Measurements from ENCODE around the gene ATR. TPM values are rescaled to one million over a fixed set of nuclear protein-coding genes. Genes with fewer than 3 reads are reported as not detected.
A peak's percentile ranks its signal among the peaks of the same experiment; 100 is the strongest.

Gene ATR
- total RNA-seq: 10 to 100 TPM; 21.1 to 30.0 TPM
- polyA plus RNA-seq: 1 to 10 TPM; 3.1 to 8.5 TPM
- long read RNA-seq, donor 1, partial matches to known transcripts: 13 of 18 reads
- long read RNA-seq, donor 1, other reads (novel, unspliced or antisense): 5 of 18 reads
- long read RNA-seq, donor 2, partial matches to known transcripts: 6 of 10 reads
- long read RNA-seq, donor 2, other reads (novel, unspliced or antisense): 4 of 10 reads

GRCh38 chr3:142578329-142579223 is at the start of gene ATR:
TSS of gene ATR (minus strand) at chr3:142578733. CDS start at chr3:142578704, 29 bp downstream.
- H3K36me3 ChIP-seq (ENCODE audit: control insufficient read depth in 1 of 2, insufficient read depth in 2 of 2, low read length in 1 of 2): no peaks in the 10 kb centered on the region
- WGBS, 2 donors: 0 to 1% methylated on average over 64 to 65 of the region's 65 CpGs
- H3K4me3 ChIP-seq (ENCODE audit: low read length in 2 of 2): peak within 1 kb of the TSS; percentile 67 to 94
- H3K27me3 ChIP-seq (ENCODE audit: control insufficient read depth in 1 of 2, insufficient read depth in 2 of 2, low read length in 1 of 2): no peaks in the 10 kb centered on the region
- DNase-seq (peak; percentile 99), ATAC-seq (ENCODE audit: low FRiP score) (peak; percentile 100)
- H3K4me1 ChIP-seq (ENCODE audit: control insufficient read depth in 1 of 2, insufficient read depth in 2 of 2, low read length in 2 of 2): peaks cover 0 to 5% of the 10 kb centered on the region in 2 donors
- intact Hi-C loops (cut with DNase I): loop anchor here (5.0 to 10.0 kb wide), 5 partner anchors 131 to 424 kb away; partner anchors contain the start of genes TRPC1 (in 1 of the 2), U2SURP (in 1 of the 2) and XRN1 (in 1 of the 2)
- no peaks in the 10 kb centered on the region for H3K9me3 ChIP-seq (ENCODE audit: control insufficient read depth, low read length)
- peak within 1 kb of the TSS; percentile 91 to 93 for H3K27ac ChIP-seq (ENCODE audit: low read depth in 1 of 2, low read length in 2 of 2)

- no peak for DNase-seq
- intact Hi-C loops (cut with DNase I): no loop called here
Observed at GRCh38 chr3:142626971-142627370, 48.4 kb upstream of the ATR start.

GRCh38 chr3:142625153-142625440 is 46.6 kb upstream of the ATR start:
- DNase-seq (no peak), ATAC-seq (ENCODE audit: low FRiP score) (no peak)
- intact Hi-C loops (cut with DNase I): no loop called here
- H3K9me3 ChIP-seq (ENCODE audit: control insufficient read depth, low read length): no peaks in the 10 kb centered on the region
- H3K4me1 ChIP-seq (ENCODE audit: control insufficient read depth in 1 of 2, insufficient read depth in 2 of 2, low read length in 2 of 2): peaks cover 0 to 1% of the 10 kb centered on the region in 2 donors
- no peaks in the 10 kb centered on the region for H3K36me3 ChIP-seq (ENCODE audit: control insufficient read depth in 1 of 2, insufficient read depth in 2 of 2, low read length in 1 of 2)
- WGBS, 2 donors: 83 to 88% methylated on average over 2 of the region's 2 CpGs
- H3K27ac ChIP-seq (ENCODE audit: low read depth in 1 of 2, low read length in 2 of 2): no peak overlapping the region
- H3K27me3 ChIP-seq (ENCODE audit: control insufficient read depth in 1 of 2, insufficient read depth in 2 of 2, low read length in 1 of 2): no peaks in the 10 kb centered on the region
- H3K4me3 ChIP-seq (ENCODE audit: low read length in 2 of 2): no peak overlapping the region

More at GRCh38 chr3:142626971-142627370, 48.4 kb upstream of the ATR start:
- H3K27me3 ChIP-seq (ENCODE audit: control insufficient read depth in 1 of 2, insufficient read depth in 2 of 2, low read length in 1 of 2): no peaks in the 10 kb centered on the region
- no peaks in the 10 kb centered on the region for H3K9me3 ChIP-seq (ENCODE audit: control insufficient read depth, low read length)
- H3K36me3 ChIP-seq (ENCODE audit: control insufficient read depth in 1 of 2, insufficient read depth in 2 of 2, low read length in 1 of 2): no peaks in the 10 kb centered on the region
- H3K4me3 ChIP-seq (ENCODE audit: low read length in 2 of 2): no peak overlapping the region
- H3K27ac ChIP-seq (ENCODE audit: low read depth in 1 of 2, low read length in 2 of 2): no peak overlapping the region
- no peak for ATAC-seq (ENCODE audit: low FRiP score)
- H3K4me1 ChIP-seq (ENCODE audit: control insufficient read depth in 1 of 2, insufficient read depth in 2 of 2, low read length in 2 of 2): peaks cover 0 to 1% of the 10 kb centered on the region in 2 donors

- WGBS, 2 donors: 87% methylated on average over 2 of the region's 2 CpGs
- no peak overlapping the region for H3K27ac ChIP-seq (ENCODE audit: low read depth in 1 of 2, low read length in 2 of 2)
- no peaks in the 10 kb centered on the region for H3K36me3 ChIP-seq (ENCODE audit: control insufficient read depth in 1 of 2, insufficient read depth in 2 of 2, low read length in 1 of 2)
- no peak for ATAC-seq (ENCODE audit: low FRiP score)
- no peaks in the 10 kb centered on the region for H3K27me3 ChIP-seq (ENCODE audit: control insufficient read depth in 1 of 2, insufficient read depth in 2 of 2, low read length in 1 of 2)
- intact Hi-C loops (cut with DNase I): no loop called here
- peaks cover 0 to 1% of the 10 kb centered on the region in 2 donors for H3K4me1 ChIP-seq (ENCODE audit: control insufficient read depth in 1 of 2, insufficient read depth in 2 of 2, low read length in 2 of 2)
- no peak for DNase-seq
- no peaks in the 10 kb centered on the region for H3K9me3 ChIP-seq (ENCODE audit: control insufficient read depth, low read length)
- H3K4me3 ChIP-seq (ENCODE audit: low read length in 2 of 2): no peak overlapping the region
Observed at GRCh38 chr3:142624341-142625152, 46.0 kb upstream of the ATR start.

GRCh38 chr3:142623194-142623593 is 44.7 kb upstream of the ATR start:
- intact Hi-C loops (cut with DNase I): no loop called here
- Histone ChIP-seq H3K27me3 (ENCODE audit: control insufficient read depth in 1 of 2, insufficient read depth in 2 of 2, low read length in 1 of 2) (no peaks in the 10 kb centered on the region), H3K4me3 (ENCODE audit: low read length in 2 of 2) (no peak overlapping the region), H3K9me3 (ENCODE audit: control insufficient read depth, low read length) (no peaks in the 10 kb centered on the region), H3K4me1 (ENCODE audit: control insufficient read depth in 1 of 2, insufficient read depth in 2 of 2, low read length in 2 of 2) (peaks cover 0 to 1% of the 10 kb centered on the region in 2 donors), H3K36me3 (ENCODE audit: control insufficient read depth in 1 of 2, insufficient read depth in 2 of 2, low read length in 1 of 2) (no peaks in the 10 kb centered on the region), H3K27ac (ENCODE audit: low read depth in 1 of 2, low read length in 2 of 2) (no peak overlapping the region)
- no peak for DNase-seq
- no peak for ATAC-seq (ENCODE audit: low FRiP score)

GRCh38 chr3:142622405-142622804 is 43.9 kb upstream of the ATR start:
- ATAC-seq (ENCODE audit: low FRiP score) (no peak), DNase-seq (no peak)
- 85 to 89% methylated on average over 2 of the region's 2 CpGs for WGBS, 2 donors
- no peaks in the 10 kb centered on the region for H3K27me3 ChIP-seq (ENCODE audit: control insufficient read depth in 1 of 2, insufficient read depth in 2 of 2, low read length in 1 of 2)
- intact Hi-C loops (cut with DNase I): no loop called here
- peaks cover 0 to 1% of the 10 kb centered on the region in 2 donors for H3K4me1 ChIP-seq (ENCODE audit: control insufficient read depth in 1 of 2, insufficient read depth in 2 of 2, low read length in 2 of 2)
- H3K27ac ChIP-seq (ENCODE audit: low read depth in 1 of 2, low read length in 2 of 2): no peak overlapping the region
- no peaks in the 10 kb centered on the region for H3K9me3 ChIP-seq (ENCODE audit: control insufficient read depth, low read length)
- no peak overlapping the region for H3K4me3 ChIP-seq (ENCODE audit: low read length in 2 of 2)
- no peaks in the 10 kb centered on the region for H3K36me3 ChIP-seq (ENCODE audit: control insufficient read depth in 1 of 2, insufficient read depth in 2 of 2, low read length in 1 of 2)

- H3K27me3 ChIP-seq (ENCODE audit: control insufficient read depth in 1 of 2, insufficient read depth in 2 of 2, low read length in 1 of 2): no peaks in the 10 kb centered on the region
- 91 to 93% methylated on average over 3 of the region's 3 CpGs for WGBS, 2 donors
- H3K4me3 ChIP-seq (ENCODE audit: low read length in 2 of 2): no peak overlapping the region
- DNase-seq (no peak), ATAC-seq (ENCODE audit: low FRiP score) (no peak)
- intact Hi-C loops (cut with DNase I): no loop called here
- H3K36me3 ChIP-seq (ENCODE audit: control insufficient read depth in 1 of 2, insufficient read depth in 2 of 2, low read length in 1 of 2): no peaks in the 10 kb centered on the region
- H3K9me3 ChIP-seq (ENCODE audit: control insufficient read depth, low read length): no peaks in the 10 kb centered on the region
- no peak overlapping the region for H3K27ac ChIP-seq (ENCODE audit: low read depth in 1 of 2, low read length in 2 of 2)
- no peaks in the 10 kb centered on the region for H3K4me1 ChIP-seq (ENCODE audit: control insufficient read depth in 1 of 2, insufficient read depth in 2 of 2, low read length in 2 of 2)
Observed at GRCh38 chr3:142618917-142619461, 40.5 kb upstream of the ATR start.

GRCh38 chr3:142615171-142615570 is 36.6 kb upstream of the ATR start:
- no peaks in the 10 kb centered on the region for H3K4me1 ChIP-seq (ENCODE audit: control insufficient read depth in 1 of 2, insufficient read depth in 2 of 2, low read length in 2 of 2)
- H3K36me3 ChIP-seq (ENCODE audit: control insufficient read depth in 1 of 2, insufficient read depth in 2 of 2, low read length in 1 of 2): no peaks in the 10 kb centered on the region
- DNase-seq: no peak
- no peak overlapping the region for H3K4me3 ChIP-seq (ENCODE audit: low read length in 2 of 2)
- H3K9me3 ChIP-seq (ENCODE audit: control insufficient read depth, low read length): no peaks in the 10 kb centered on the region
- ATAC-seq (ENCODE audit: low FRiP score): no peak
- WGBS, 2 donors: 84 to 88% methylated on average over 2 of the region's 2 CpGs
- intact Hi-C loops (cut with DNase I): no loop called here
- no peaks in the 10 kb centered on the region for H3K27me3 ChIP-seq (ENCODE audit: control insufficient read depth in 1 of 2, insufficient read depth in 2 of 2, low read length in 1 of 2)
- no peak overlapping the region for H3K27ac ChIP-seq (ENCODE audit: low read depth in 1 of 2, low read length in 2 of 2)

All from aorta (tissue), 5 donors.